Measurements from ENCODE around the gene PLEKHG5. TPM values are rescaled to one million over a fixed set of nuclear protein-coding genes. Genes with fewer than 3 reads are reported as not detected.

PLEKHG5 gene
- polyA plus RNA-seq, 2 of the 4 experiments (the other 2 are of a cell fraction): 0.84 to 3.1 TPM

DNA sequence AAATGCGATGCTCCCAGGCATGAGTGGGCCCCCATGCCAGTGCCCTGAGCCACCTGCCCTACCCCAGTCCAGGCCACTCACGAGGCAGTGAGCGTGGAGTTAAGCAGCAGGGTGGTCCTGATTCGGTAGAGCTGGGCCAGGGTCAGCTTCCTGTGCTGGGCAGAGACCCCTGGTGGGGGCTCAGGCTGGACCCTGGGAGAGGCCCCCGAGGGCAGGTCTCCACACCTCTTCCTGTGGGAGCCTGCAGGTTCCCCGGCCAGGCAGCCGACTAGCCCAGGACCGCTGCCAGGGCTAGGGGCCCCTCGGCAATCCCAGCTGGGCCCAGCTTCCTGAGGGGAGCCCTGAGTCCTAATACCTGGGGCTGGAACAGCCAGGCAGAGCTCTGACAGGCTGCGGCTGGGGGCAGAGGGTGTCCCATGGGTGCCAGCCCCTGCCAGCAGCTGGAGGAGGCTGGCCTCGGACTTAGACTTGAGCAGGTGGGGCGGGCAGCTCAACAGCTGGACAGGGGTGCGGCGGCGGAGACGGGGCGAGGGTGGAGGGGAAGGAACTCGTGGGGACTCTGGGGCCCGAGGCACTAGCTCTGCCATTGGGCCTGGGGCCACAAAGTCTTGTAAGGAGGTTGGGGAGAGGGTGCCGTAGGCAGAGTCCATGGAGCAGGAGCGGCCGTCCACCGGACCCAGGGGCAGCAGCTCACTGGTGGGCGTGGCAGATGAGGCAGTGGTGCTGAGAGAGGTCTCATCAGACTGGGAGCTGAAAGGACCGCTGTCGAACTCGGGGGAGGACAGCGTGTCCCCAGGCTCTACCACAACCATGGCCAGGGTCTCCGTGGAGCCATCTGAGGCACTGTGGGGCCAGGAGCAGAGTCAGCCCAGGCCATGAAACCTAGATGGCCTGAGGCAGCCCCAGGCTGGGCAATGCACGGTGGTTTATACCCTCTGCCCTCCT is 23.5 kb downstream of the PLEKHG5 start:
- no peak for ATAC-seq
- Histone ChIP-seq H3K4me2 (no peak overlapping the region), H3K4me1 (no peaks in the 10 kb centered on the region; the same call in 2 of the 3 replicates), H3K27ac (no peak overlapping the region), H3K4me3 (no peak overlapping the region), H3K9me3 (no peaks in the 10 kb centered on the region)
- TF ChIP-seq RNF2 (IDR thresholded peaks at IDR 0.05; ENCODE audit: borderline replicate concordance, low read depth): no peak
- TF ChIP-seq SREBF2 (IDR thresholded peaks at IDR 0.05): no peak
- TF ChIP-seq GATA3 (IDR thresholded peaks at IDR 0.05; ENCODE audit: borderline replicate concordance): no peak
- TF ChIP-seq TFCP2L1 (CRISPR knock-in tag; IDR thresholded peaks at IDR 0.05): no peak
- no peak for TF ChIP-seq NFE2L2 (conservative IDR thresholded peaks at IDR 0.05; ENCODE audit: low read length)
- no peak for TF ChIP-seq HDAC2 (IDR thresholded peaks at IDR 0.05)
- no peak for TF ChIP-seq CBX8 (IDR thresholded peaks at IDR 0.05)
- TF ChIP-seq, protein P1, sequence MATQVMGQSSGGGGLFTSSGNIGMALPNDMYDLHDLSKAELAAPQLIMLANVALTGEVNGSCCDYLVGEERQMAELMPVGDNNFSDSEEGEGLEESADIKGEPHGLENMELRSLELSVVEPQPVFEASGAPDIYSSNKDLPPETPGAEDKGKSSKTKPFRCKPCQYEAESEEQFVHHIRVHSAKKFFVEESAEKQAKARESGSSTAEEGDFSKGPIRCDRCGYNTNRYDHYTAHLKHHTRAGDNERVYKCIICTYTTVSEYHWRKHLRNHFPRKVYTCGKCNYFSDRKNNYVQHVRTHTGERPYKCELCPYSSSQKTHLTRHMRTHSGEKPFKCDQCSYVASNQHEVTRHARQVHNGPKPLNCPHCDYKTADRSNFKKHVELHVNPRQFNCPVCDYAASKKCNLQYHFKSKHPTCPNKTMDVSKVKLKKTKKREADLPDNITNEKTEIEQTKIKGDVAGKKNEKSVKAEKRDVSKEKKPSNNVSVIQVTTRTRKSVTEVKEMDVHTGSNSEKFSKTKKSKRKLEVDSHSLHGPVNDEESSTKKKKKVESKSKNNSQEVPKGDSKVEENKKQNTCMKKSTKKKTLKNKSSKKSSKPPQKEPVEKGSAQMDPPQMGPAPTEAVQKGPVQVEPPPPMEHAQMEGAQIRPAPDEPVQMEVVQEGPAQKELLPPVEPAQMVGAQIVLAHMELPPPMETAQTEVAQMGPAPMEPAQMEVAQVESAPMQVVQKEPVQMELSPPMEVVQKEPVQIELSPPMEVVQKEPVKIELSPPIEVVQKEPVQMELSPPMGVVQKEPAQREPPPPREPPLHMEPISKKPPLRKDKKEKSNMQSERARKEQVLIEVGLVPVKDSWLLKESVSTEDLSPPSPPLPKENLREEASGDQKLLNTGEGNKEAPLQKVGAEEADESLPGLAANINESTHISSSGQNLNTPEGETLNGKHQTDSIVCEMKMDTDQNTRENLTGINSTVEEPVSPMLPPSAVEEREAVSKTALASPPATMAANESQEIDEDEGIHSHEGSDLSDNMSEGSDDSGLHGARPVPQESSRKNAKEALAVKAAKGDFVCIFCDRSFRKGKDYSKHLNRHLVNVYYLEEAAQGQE (IDR thresholded peaks at IDR 0.05): no peak
- TF ChIP-seq TP53 (CRISPR knock-in tag; IDR thresholded peaks at IDR 0.05): no peak
- TF ChIP-seq CHD4 (IDR thresholded peaks at IDR 0.05; ENCODE audit: borderline replicate concordance): no peak
- TF ChIP-seq CBX2 (IDR thresholded peaks at IDR 0.05; ENCODE audit: borderline replicate concordance, low read depth): no peak
- no peak for TF ChIP-seq KDM5A (IDR thresholded peaks at IDR 0.05)
- TF ChIP-seq ZC3H11A (IDR thresholded peaks at IDR 0.05): no peak
- TF ChIP-seq MAFK (IDR thresholded peaks at IDR 0.05; ENCODE audit: partially characterized antibody): no peak
- no peak for TF ChIP-seq ZFP36 (IDR thresholded peaks at IDR 0.05; ENCODE audit: borderline replicate concordance, partially characterized antibody)
- TF ChIP-seq FOXS1 (CRISPR knock-in tag; IDR thresholded peaks at IDR 0.05): no peak
- TF ChIP-seq FOSL2 (IDR thresholded peaks at IDR 0.05): no peak
- TF ChIP-seq FOSL2 (CRISPR knock-in tag; IDR thresholded peaks at IDR 0.05): no peak
- TF ChIP-seq, protein P2, sequence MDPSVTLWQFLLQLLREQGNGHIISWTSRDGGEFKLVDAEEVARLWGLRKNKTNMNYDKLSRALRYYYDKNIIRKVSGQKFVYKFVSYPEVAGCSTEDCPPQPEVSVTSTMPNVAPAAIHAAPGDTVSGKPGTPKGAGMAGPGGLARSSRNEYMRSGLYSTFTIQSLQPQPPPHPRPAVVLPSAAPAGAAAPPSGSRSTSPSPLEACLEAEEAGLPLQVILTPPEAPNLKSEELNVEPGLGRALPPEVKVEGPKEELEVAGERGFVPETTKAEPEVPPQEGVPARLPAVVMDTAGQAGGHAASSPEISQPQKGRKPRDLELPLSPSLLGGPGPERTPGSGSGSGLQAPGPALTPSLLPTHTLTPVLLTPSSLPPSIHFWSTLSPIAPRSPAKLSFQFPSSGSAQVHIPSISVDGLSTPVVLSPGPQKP (IDR thresholded peaks at IDR 0.05; ENCODE audit: low read depth, low read length): no peak
- no peak for DNase-seq (ENCODE audit: low read depth in 1 of 2, low spot score in 1 of 2)
- no peak for FAIRE-seq
- POLR2A ChIA-PET: no interaction called here
- 75% methylated on average over 12 of the region's 30 CpGs for WGBS (ENCODE audit: missing lambda C conversion rate)
- CTCF ChIA-PET: interaction anchor here (0.8 to 3.2 kb wide), 5 partner anchors 9 to 30 kb away, joined by 3 to 11 read pairs (median 5); no protein-coding TSS in a partner anchor

DNA sequence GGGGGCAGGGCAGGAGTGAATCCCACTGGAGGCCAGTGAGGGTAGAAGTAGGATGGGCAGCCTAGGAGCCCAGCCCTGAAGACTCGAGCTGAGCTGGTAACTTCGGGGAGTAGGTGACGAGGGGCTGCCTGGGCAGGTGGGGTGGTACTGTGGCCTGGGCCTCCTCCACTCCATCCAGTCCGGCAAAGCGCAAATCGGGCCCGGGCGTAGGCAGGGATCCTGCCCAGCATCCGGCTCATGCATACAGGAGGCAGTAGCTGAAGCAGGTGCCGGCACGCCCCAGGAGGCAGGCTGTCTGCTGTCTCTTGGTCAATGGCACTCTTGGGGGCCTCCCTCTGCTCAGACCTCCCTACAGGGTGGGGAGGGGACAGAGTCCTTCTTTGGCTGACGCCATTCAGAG is 24.2 kb downstream of the PLEKHG5 start:
- CTCF ChIA-PET: interaction anchor here (0.6 to 3.2 kb wide), 5 partner anchors 14 to 142 kb away, joined by 3 to 11 read pairs (median 3); no protein-coding TSS in a partner anchor
- ATAC-seq: no peak
- no peak for TF ChIP-seq KDM5A (IDR thresholded peaks at IDR 0.05)
- TF ChIP-seq, protein P3, sequence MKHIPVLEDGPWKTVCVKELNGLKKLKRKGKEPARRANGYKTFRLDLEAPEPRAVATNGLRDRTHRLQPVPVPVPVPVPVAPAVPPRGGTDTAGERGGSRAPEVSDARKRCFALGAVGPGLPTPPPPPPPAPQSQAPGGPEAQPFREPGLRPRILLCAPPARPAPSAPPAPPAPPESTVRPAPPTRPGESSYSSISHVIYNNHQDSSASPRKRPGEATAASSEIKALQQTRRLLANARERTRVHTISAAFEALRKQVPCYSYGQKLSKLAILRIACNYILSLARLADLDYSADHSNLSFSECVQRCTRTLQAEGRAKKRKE (CRISPR knock-in tag; IDR thresholded peaks at IDR 0.05; ENCODE audit: low read depth): no peak
- no peak for TF ChIP-seq RARB (CRISPR knock-in tag; IDR thresholded peaks at IDR 0.05)
- no peak for TF ChIP-seq NPAS2 (CRISPR knock-in tag; IDR thresholded peaks at IDR 0.05; ENCODE audit: borderline replicate concordance)
- TF ChIP-seq, protein P4, sequence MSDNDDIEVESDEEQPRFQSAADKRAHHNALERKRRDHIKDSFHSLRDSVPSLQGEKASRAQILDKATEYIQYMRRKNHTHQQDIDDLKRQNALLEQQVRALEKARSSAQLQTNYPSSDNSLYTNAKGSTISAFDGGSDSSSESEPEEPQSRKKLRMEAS (IDR thresholded peaks at IDR 0.05): no peak
- TF ChIP-seq, protein P2 (IDR thresholded peaks at IDR 0.05; ENCODE audit: low read depth, low read length): no peak
- TF ChIP-seq, protein P5, sequence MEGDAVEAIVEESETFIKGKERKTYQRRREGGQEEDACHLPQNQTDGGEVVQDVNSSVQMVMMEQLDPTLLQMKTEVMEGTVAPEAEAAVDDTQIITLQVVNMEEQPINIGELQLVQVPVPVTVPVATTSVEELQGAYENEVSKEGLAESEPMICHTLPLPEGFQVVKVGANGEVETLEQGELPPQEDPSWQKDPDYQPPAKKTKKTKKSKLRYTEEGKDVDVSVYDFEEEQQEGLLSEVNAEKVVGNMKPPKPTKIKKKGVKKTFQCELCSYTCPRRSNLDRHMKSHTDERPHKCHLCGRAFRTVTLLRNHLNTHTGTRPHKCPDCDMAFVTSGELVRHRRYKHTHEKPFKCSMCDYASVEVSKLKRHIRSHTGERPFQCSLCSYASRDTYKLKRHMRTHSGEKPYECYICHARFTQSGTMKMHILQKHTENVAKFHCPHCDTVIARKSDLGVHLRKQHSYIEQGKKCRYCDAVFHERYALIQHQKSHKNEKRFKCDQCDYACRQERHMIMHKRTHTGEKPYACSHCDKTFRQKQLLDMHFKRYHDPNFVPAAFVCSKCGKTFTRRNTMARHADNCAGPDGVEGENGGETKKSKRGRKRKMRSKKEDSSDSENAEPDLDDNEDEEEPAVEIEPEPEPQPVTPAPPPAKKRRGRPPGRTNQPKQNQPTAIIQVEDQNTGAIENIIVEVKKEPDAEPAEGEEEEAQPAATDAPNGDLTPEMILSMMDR (IDR thresholded peaks at IDR 0.05): no peak
- TF ChIP-seq CBX2 (IDR thresholded peaks at IDR 0.05; ENCODE audit: borderline replicate concordance, low read depth): no peak
- no peak for TF ChIP-seq FOXS1 (CRISPR knock-in tag; IDR thresholded peaks at IDR 0.05)
- TF ChIP-seq, protein P6, sequence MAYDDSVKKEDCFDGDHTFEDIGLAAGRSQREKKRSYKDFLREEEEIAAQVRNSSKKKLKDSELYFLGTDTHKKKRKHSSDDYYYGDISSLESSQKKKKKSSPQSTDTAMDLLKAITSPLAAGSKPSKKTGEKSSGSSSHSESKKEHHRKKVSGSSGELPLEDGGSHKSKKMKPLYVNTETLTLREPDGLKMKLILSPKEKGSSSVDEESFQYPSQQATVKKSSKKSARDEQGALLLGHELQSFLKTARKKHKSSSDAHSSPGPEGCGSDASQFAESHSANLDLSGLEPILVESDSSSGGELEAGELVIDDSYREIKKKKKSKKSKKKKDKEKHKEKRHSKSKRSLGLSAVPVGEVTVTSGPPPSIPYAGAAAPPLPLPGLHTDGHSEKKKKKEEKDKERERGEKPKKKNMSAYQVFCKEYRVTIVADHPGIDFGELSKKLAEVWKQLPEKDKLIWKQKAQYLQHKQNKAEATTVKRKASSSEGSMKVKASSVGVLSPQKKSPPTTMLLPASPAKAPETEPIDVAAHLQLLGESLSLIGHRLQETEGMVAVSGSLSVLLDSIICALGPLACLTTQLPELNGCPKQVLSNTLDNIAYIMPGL (CRISPR knock-in tag; IDR thresholded peaks at IDR 0.05; ENCODE audit: borderline replicate concordance): no peak
- TF ChIP-seq TFCP2L1 (CRISPR knock-in tag; IDR thresholded peaks at IDR 0.05): no peak

More for the DNA sequence above, 24.2 kb downstream of the PLEKHG5 start:
- FAIRE-seq (no peak), DNase-seq (ENCODE audit: low read depth in 1 of 2, low spot score in 1 of 2) (no peak)
- Histone ChIP-seq H3K9me3 (no peaks in the 10 kb centered on the region), H3K4me2 (no peak overlapping the region), H3K4me3 (no peak overlapping the region), H3K4me1 (no peaks in the 10 kb centered on the region; the same call in 2 of the 3 replicates), H3K27ac (no peak overlapping the region)
- WGBS (ENCODE audit: missing lambda C conversion rate): 87% methylated on average over 10 of the region's 12 CpGs
- POLR2A ChIA-PET: no interaction called here
